ENCODE data around the gene SLC43A2. TPM values are rescaled to one million over a fixed set of nuclear protein-coding genes. Genes with fewer than 3 reads are reported as not detected.

Gene SLC43A2
- total and polyA plus RNA-seq, 4 donors = 27.0 to 125 (median 68.6) TPM

- Histone ChIP-seq H3K36me3 (ENCODE audit: control insufficient read depth in 4 of 4, insufficient read depth in 4 of 4, low read length in 4 of 4) (peaks cover 6 to 52% (median 28%) of the 10 kb centered on the region in 4 donors), H3K27me3 (ENCODE audit: control insufficient read depth in 3 of 3, insufficient read depth in 3 of 3, low read length in 2 of 3) (no peaks in the 10 kb centered on the region), H3K4me3 (no peak overlapping the region), H3K27ac (ENCODE audit: low read depth in 1 of 2, low read length in 1 of 2) (no peak overlapping the region), H3K9me3 (ENCODE audit: control insufficient read depth in 4 of 4, insufficient read depth in 3 of 4, low read length in 3 of 4) (no peaks in the 10 kb centered on the region), H3K4me1 (ENCODE audit: control insufficient read depth in 5 of 5, insufficient read depth in 5 of 5, low read length in 5 of 5) (no peaks in the 10 kb centered on the region), H3K9ac (ENCODE audit: insufficient read depth in 1 of 2, low read length in 2 of 2) (no peak overlapping the region)
- DNase-seq (no peak), ATAC-seq (ENCODE audit: insufficient read depth, low FRiP score) (no peak)
- TF ChIP-seq, protein P1, sequence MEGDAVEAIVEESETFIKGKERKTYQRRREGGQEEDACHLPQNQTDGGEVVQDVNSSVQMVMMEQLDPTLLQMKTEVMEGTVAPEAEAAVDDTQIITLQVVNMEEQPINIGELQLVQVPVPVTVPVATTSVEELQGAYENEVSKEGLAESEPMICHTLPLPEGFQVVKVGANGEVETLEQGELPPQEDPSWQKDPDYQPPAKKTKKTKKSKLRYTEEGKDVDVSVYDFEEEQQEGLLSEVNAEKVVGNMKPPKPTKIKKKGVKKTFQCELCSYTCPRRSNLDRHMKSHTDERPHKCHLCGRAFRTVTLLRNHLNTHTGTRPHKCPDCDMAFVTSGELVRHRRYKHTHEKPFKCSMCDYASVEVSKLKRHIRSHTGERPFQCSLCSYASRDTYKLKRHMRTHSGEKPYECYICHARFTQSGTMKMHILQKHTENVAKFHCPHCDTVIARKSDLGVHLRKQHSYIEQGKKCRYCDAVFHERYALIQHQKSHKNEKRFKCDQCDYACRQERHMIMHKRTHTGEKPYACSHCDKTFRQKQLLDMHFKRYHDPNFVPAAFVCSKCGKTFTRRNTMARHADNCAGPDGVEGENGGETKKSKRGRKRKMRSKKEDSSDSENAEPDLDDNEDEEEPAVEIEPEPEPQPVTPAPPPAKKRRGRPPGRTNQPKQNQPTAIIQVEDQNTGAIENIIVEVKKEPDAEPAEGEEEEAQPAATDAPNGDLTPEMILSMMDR (IDR thresholded peaks at IDR 0.05; ENCODE audit: control extremely low read depth, extremely low read depth) = no peak
- WGBS, 2 donors = 91 to 95% methylated on average over 4 of the region's 4 CpGs
Measured at GRCh38 chr17:1541367-1541904, 87.2 kb downstream of the SLC43A2 start.

DNA sequence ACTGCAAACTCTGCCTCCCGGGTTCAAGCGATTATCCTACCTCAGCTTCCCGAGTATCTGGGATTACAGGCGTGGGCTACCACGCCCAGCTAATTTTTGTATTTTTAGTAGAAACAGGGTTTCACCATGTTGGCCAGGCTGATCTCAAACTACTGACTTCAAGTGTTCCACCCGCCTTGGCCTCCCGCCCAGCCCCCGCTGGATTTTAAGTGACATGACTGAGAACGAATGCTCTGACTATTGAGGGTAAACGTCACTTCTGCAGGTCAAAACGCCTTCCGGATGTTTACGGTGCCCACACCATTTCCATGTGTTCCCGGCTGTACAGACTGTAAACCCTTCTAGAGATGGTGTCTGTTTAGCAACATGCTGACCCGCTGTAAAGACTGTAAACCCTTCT lies 88.8 kb downstream of the SLC43A2 start:
- peaks cover 0 to 5% (median 0%) of the 10 kb centered on the region in 5 donors for H3K4me1 ChIP-seq (ENCODE audit: control insufficient read depth in 5 of 5, insufficient read depth in 5 of 5, low read length in 5 of 5)
- H3K36me3 ChIP-seq (ENCODE audit: control insufficient read depth in 4 of 4, insufficient read depth in 4 of 4, low read length in 4 of 4) = peaks cover 6 to 51% (median 27%) of the 10 kb centered on the region in 4 donors
- 91 to 92% methylated on average over 15 of the region's 15 CpGs for WGBS, 2 donors
- no peaks in the 10 kb centered on the region for H3K27me3 ChIP-seq (ENCODE audit: control insufficient read depth in 3 of 3, insufficient read depth in 3 of 3, low read length in 2 of 3)
- H3K9me3 ChIP-seq (ENCODE audit: control insufficient read depth in 4 of 4, insufficient read depth in 3 of 4, low read length in 3 of 4) = no peaks in the 10 kb centered on the region
- no peak overlapping the region for H3K27ac ChIP-seq (ENCODE audit: low read depth in 1 of 2, low read length in 1 of 2)
- no peak for DNase-seq
- ATAC-seq (ENCODE audit: insufficient read depth, low FRiP score) = no peak
- TF ChIP-seq, protein P1 (IDR thresholded peaks at IDR 0.05; ENCODE audit: control extremely low read depth, extremely low read depth) = no peak
- no peak overlapping the region for H3K9ac ChIP-seq (ENCODE audit: insufficient read depth in 1 of 2, low read length in 2 of 2)
- H3K4me3 ChIP-seq = no peak overlapping the region

DNA sequence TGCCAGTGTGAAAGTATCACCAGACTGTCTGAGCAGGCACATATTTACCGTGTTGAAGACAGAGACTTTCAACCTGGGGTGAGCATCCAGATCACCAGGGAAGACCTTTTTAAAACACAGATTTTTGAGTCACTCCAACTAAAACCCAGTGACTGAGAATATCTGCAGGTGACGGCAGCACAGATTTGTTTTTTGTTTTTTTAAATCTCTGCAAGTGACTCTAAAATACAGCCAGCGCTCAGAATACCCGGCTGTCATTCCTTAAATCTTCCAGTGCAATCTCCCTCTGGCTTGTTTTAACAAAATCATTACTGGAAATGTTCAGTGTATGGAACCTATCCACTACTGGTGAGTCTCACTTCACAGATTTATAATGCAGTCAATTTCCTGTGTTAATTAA lies 92.9 kb downstream of the SLC43A2 start:
- 88 to 89% methylated on average over 4 of the region's 4 CpGs for WGBS, 2 donors
- H3K9me3 ChIP-seq (ENCODE audit: control insufficient read depth in 4 of 4, insufficient read depth in 3 of 4, low read length in 3 of 4) = no peaks in the 10 kb centered on the region

More for the DNA sequence above, 92.9 kb downstream of the SLC43A2 start:
- TF ChIP-seq, protein P1 (IDR thresholded peaks at IDR 0.05; ENCODE audit: control extremely low read depth, extremely low read depth) = no peak
- Histone ChIP-seq H3K4me3 (no peak overlapping the region), H3K9ac (ENCODE audit: insufficient read depth in 1 of 2, low read length in 2 of 2) (no peak overlapping the region), H3K27me3 (ENCODE audit: control insufficient read depth in 3 of 3, insufficient read depth in 3 of 3, low read length in 2 of 3) (no peaks in the 10 kb centered on the region), H3K4me1 (ENCODE audit: control insufficient read depth in 5 of 5, insufficient read depth in 5 of 5, low read length in 5 of 5) (peaks cover 0 to 10% (median 0%) of the 10 kb centered on the region in 5 donors), H3K27ac (ENCODE audit: low read depth in 1 of 2, low read length in 1 of 2) (no peak overlapping the region), H3K36me3 (ENCODE audit: control insufficient read depth in 4 of 4, insufficient read depth in 4 of 4, low read length in 4 of 4) (peaks cover 14 to 58% (median 25%) of the 10 kb centered on the region in 4 donors)
- no peak for DNase-seq
- no peak for ATAC-seq (ENCODE audit: insufficient read depth, low FRiP score)
